Measurements from ENCODE around the gene STC2. TPM values are rescaled to one million over a fixed set of nuclear protein-coding genes. Genes with fewer than 3 reads are reported as not detected.

The STC2 gene
- polyA plus RNA-seq, 3 donors = not detected

DNA sequence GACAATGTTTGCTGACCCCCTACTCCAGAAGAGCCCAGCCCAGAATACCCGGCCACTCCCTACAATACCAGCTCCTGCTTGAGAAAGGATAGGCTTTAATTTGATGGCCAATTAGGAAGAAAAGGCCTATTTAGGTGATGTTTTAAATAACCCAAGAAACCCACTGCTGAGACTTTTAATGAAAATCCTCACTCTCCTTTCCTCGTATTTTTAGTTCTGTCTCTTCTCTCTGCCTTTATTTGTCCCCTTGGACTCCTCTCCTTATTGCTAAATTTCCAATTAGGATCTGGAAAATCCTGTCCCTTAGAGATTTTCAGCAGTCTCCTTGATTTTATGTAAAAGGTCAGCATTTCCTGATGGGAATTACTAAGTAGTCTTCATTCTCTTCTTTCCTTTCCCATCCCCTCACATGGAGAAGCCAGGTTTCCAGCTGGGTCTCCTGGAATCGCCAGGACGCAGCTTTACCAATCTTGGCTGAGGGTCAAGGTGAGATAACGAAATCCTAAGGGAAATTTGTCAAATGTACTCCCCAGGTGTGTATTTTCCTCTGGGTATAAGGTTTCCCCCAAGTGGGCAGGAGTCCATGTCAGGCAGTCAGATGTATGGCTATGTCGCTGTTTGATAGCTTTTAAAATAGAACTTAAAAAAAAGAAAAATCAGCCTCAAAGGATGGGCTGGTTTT is 11.7 kb downstream of the STC2 start:
- no peak overlapping the region for H3K27ac Mint-ChIP-seq
- H3K27me3 Mint-ChIP-seq (ENCODE audit: low read depth in 3 of 3) = peaks cover 25 to 56% (median 37%) of the 10 kb centered on the region in 3 donors
- H3K79me2 ChIP-seq (ENCODE audit: insufficient read depth, low read length) = no peaks in the 10 kb centered on the region
- H3K4me3 Mint-ChIP-seq = no peak overlapping the region
- H3K9ac ChIP-seq (ENCODE audit: insufficient read depth, low read length, poor library complexity, severe bottlenecking) = no peak overlapping the region
- no peaks in the 10 kb centered on the region for H4K20me1 ChIP-seq (ENCODE audit: insufficient read depth, low read length)
- no peaks in the 10 kb centered on the region for H3K4me1 Mint-ChIP-seq
- H3K4me2 ChIP-seq (replicated peaks; ENCODE audit: extremely low read depth, low read length, poor library complexity, severe bottlenecking) = no peak overlapping the region
- intact Hi-C loops (cut with micrococcal nuclease) = no loop called here
- H3K4me1 ChIP-seq (ENCODE audit: control insufficient read depth in 1 of 2, insufficient read depth in 2 of 2, low read length in 2 of 2) = no peaks in the 10 kb centered on the region
- no peak overlapping the region for H3K27ac ChIP-seq (ENCODE audit: low read depth in 1 of 2, low read length in 2 of 2)
- H3K9me3 ChIP-seq (replicated peaks in 1 of 2; ENCODE audit: control insufficient read depth in 1 of 2, insufficient read depth in 1 of 2, low read length in 2 of 2) = no peaks in the 10 kb centered on the region
- 60% methylated on average over 2 of the region's 6 CpGs for WGBS (ENCODE audit: insufficient coverage)
- no peaks in the 10 kb centered on the region for H3K36me3 Mint-ChIP-seq
- DNase-seq = no peak
- H3K27me3 ChIP-seq (ENCODE audit: control insufficient read depth in 2 of 2, insufficient read depth in 2 of 2, low read length in 2 of 2) = peaks cover 0 to 26% of the 10 kb centered on the region in 2 donors
- no peaks in the 10 kb centered on the region for H3K36me3 ChIP-seq (replicated peaks in 1 of 2; ENCODE audit: control insufficient read depth in 1 of 2, insufficient read depth in 2 of 2, low read length in 2 of 2)
- H2AFZ ChIP-seq (ENCODE audit: insufficient read depth, low read depth, low read length, poor library complexity, severe bottlenecking) = no peak overlapping the region
- H3K4me3 ChIP-seq (replicated peaks in 1 of 3; ENCODE audit: low read depth in 2 of 3, low read length in 3 of 3) = no peak overlapping the region
- TF ChIP-seq, protein P1, sequence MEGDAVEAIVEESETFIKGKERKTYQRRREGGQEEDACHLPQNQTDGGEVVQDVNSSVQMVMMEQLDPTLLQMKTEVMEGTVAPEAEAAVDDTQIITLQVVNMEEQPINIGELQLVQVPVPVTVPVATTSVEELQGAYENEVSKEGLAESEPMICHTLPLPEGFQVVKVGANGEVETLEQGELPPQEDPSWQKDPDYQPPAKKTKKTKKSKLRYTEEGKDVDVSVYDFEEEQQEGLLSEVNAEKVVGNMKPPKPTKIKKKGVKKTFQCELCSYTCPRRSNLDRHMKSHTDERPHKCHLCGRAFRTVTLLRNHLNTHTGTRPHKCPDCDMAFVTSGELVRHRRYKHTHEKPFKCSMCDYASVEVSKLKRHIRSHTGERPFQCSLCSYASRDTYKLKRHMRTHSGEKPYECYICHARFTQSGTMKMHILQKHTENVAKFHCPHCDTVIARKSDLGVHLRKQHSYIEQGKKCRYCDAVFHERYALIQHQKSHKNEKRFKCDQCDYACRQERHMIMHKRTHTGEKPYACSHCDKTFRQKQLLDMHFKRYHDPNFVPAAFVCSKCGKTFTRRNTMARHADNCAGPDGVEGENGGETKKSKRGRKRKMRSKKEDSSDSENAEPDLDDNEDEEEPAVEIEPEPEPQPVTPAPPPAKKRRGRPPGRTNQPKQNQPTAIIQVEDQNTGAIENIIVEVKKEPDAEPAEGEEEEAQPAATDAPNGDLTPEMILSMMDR (IDR thresholded peaks at IDR 0.05) = no peak
- H3K9me3 Mint-ChIP-seq = no peaks in the 10 kb centered on the region

DNA sequence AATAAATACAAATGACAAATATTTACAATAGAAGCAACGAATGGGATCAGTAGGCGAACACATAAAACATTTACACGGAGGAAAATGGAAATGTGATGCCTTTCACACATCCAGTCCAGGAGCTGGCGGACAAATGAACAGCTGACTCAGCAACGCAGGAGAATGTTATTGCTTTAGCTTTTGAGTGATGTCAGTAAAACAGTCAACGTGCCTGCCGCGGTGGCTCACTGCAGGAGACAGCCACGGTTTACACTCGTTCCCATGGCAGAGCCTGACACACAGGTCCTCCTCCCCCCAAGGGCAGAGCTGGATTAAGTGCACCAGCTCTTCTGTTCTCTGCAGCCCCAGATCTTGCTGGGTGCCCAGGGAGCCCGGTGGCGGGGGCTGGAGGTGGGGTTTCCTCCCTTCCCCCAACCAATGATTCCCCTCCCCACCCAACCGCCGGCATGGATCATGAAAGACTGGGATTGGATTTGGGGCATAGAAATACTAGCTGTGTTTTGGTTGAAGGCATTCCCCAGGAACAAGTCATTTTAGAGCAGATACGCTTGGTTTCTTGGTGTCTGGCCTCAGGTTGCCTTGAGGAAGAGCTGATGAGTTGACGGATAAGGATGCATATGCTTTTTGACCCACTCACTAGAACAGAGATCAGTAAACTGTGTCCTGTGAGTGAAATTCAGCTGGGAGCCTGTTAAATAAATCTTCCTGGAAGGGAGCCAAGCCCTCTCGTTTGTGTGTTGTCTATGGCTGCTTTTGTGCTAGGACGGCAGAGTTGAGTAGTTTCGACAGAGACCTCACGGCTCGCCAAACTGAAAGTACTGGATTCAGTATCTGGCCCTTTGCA is 12.5 kb downstream of the STC2 start:
- H3K9me3 Mint-ChIP-seq = no peaks in the 10 kb centered on the region
- TF ChIP-seq, protein P1 (IDR thresholded peaks at IDR 0.05) = no peak
- H3K27ac Mint-ChIP-seq = no peak overlapping the region
- peak overlapping the region in 1 of 2 donors; percentile 27 for H3K4me3 Mint-ChIP-seq
- peaks cover 22 to 56% (median 32%) of the 10 kb centered on the region in 3 donors for H3K27me3 Mint-ChIP-seq (ENCODE audit: low read depth in 3 of 3)
- Histone ChIP-seq H3K79me2 (ENCODE audit: insufficient read depth, low read length) (no peaks in the 10 kb centered on the region), H3K27ac (ENCODE audit: low read depth in 1 of 2, low read length in 2 of 2) (no peak overlapping the region), H3K4me2 (replicated peaks; ENCODE audit: extremely low read depth, low read length, poor library complexity, severe bottlenecking) (no peak overlapping the region), H3K4me3 (replicated peaks in 1 of 3; ENCODE audit: low read depth in 2 of 3, low read length in 3 of 3) (no peak overlapping the region), H3K4me1 (ENCODE audit: control insufficient read depth in 1 of 2, insufficient read depth in 2 of 2, low read length in 2 of 2) (no peaks in the 10 kb centered on the region), H3K9ac (ENCODE audit: insufficient read depth, low read length, poor library complexity, severe bottlenecking) (no peak overlapping the region), H3K36me3 (replicated peaks in 1 of 2; ENCODE audit: control insufficient read depth in 1 of 2, insufficient read depth in 2 of 2, low read length in 2 of 2) (no peaks in the 10 kb centered on the region), H3K27me3 (ENCODE audit: control insufficient read depth in 2 of 2, insufficient read depth in 2 of 2, low read length in 2 of 2) (peaks cover 0 to 26% of the 10 kb centered on the region in 2 donors), H3K9me3 (replicated peaks in 1 of 2; ENCODE audit: control insufficient read depth in 1 of 2, insufficient read depth in 1 of 2, low read length in 2 of 2) (no peaks in the 10 kb centered on the region), H2AFZ (ENCODE audit: insufficient read depth, low read depth, low read length, poor library complexity, severe bottlenecking) (no peak overlapping the region), H4K20me1 (ENCODE audit: insufficient read depth, low read length) (no peaks in the 10 kb centered on the region)
- peaks cover 2% of the 10 kb centered on the region for H3K4me1 Mint-ChIP-seq
- WGBS (ENCODE audit: insufficient coverage) = 42% methylated on average over 8 of the region's 21 CpGs
- intact Hi-C loops (cut with micrococcal nuclease) = no loop called here
- no peak for DNase-seq
- no peaks in the 10 kb centered on the region for H3K36me3 Mint-ChIP-seq
